GM12891 (cell line): ENCODE measurements around the gene TGFA.

Experiments
- DNase-seq: peaks from one replicate; pipeline ENCODE4 v3.0.0; 2011; ENCODE audit warnings: low spot score; ENCODE audit not compliant: insufficient read length
- FAIRE-seq: peaks from 2 replicates; lab custom pipeline; 2011; peaks lifted over from hg19 to GRCh38; lab: Jason Lieb, UNC
- PAX5 ChIP-seq: IDR thresholded peaks from 2 replicates; pipeline ENCODE4 v1.6.1; 2011; ENCODE audit warnings: low read length, moderate library complexity, mild to moderate bottlenecking; ENCODE audit not compliant: insufficient read depth, severe bottlenecking
- POLR2A ChIP-seq: IDR thresholded peaks from 2 replicates; pipeline ENCODE4 v1.6.1; 2011; ENCODE audit warnings: low read depth, low read length, control low read depth
- POLR2AphosphoS5 ChIP-seq: IDR thresholded peaks from 2 replicates; pipeline ENCODE4 v1.6.1; 2011; ENCODE audit warnings: low read depth, low read length, control low read depth
- POU2F2 ChIP-seq: IDR thresholded peaks from 2 replicates; pipeline ENCODE4 v1.6.1; 2011; ENCODE audit warnings: low read depth, mild to moderate bottlenecking, control low read depth, low read length, moderate library complexity
- SPI1 ChIP-seq: IDR thresholded peaks from 2 replicates; pipeline ENCODE4 v1.6.1; 2011; ENCODE audit warnings: low read depth, low read length, control low read depth
- TAF1 ChIP-seq: IDR thresholded peaks from 2 replicates; pipeline ENCODE4 v1.6.1; 2011; ENCODE audit warnings: low read depth, low read length, control low read depth

TGFA gene

GRCh38 chr2:70516596-70516995 is 37.0 kb downstream of the TGFA start:
- TF ChIP-seq SPI1 = peak; percentile 47; the same call in 1 of the 2 replicates
- TF ChIP-seq POU2F2 = peak; percentile 79; the same call in 1 of the 2 replicates
- no peak for TF ChIP-seq POLR2AphosphoS5
- DNase-seq = peak; percentile 51
- FAIRE-seq = peak; percentile 51

- FAIRE-seq (no peak), DNase-seq (no peak)
- TF ChIP-seq POLR2AphosphoS5 (no peak), POLR2A (no peak), PAX5 (no peak), SPI1 (no peak), POU2F2 (no peak), TAF1 (no peak)
Measured at GRCh38 chr2:70515938-70516337, 37.7 kb downstream of the TGFA start.

GRCh38 chr2:70514612-70515055 is 39.0 kb downstream of the TGFA start:
- DNase-seq (no peak), FAIRE-seq (no peak)
- no peak for TF ChIP-seq TAF1
- TF ChIP-seq POU2F2 = no peak
- no peak for TF ChIP-seq PAX5
- no peak for TF ChIP-seq SPI1
- no peak for TF ChIP-seq POLR2A
- TF ChIP-seq POLR2AphosphoS5 = no peak

- DNase-seq = no peak
- FAIRE-seq = no peak
- TF ChIP-seq SPI1 (no peak), POLR2AphosphoS5 (no peak), POLR2A (no peak), TAF1 (no peak), POU2F2 (no peak), PAX5 (no peak)
Measured at GRCh38 chr2:70513738-70514137, 39.9 kb downstream of the TGFA start.

- no peak for TF ChIP-seq POLR2AphosphoS5
- no peak for FAIRE-seq
- no peak for DNase-seq
Measured at GRCh38 chr2:70511971-70512729, 41.5 kb downstream of the TGFA start.

GRCh38 chr2:70510313-70510712 is 43.3 kb downstream of the TGFA start:
- DNase-seq = no peak
- no peak for FAIRE-seq
- no peak for TF ChIP-seq POU2F2
- no peak for TF ChIP-seq SPI1

GRCh38 chr2:70509565-70509964 is 44.1 kb downstream of the TGFA start:
- FAIRE-seq (no peak), DNase-seq (no peak)
- no peak for TF ChIP-seq POLR2A
- no peak for TF ChIP-seq POU2F2
- TF ChIP-seq TAF1 = no peak
- no peak for TF ChIP-seq PAX5
- no peak for TF ChIP-seq POLR2AphosphoS5
- no peak for TF ChIP-seq SPI1

GRCh38 chr2:70508711-70509462 is 44.7 kb downstream of the TGFA start:
- no peak for TF ChIP-seq SPI1
- TF ChIP-seq PAX5 = no peak
- no peak for TF ChIP-seq POLR2AphosphoS5
- no peak for TF ChIP-seq TAF1
- TF ChIP-seq POLR2A = no peak
- no peak for TF ChIP-seq POU2F2
- no peak for FAIRE-seq
- DNase-seq = no peak

GRCh38 chr2:70505613-70506391 is 47.8 kb downstream of the TGFA start:
- FAIRE-seq (no peak), DNase-seq (no peak)
- TF ChIP-seq POLR2AphosphoS5 = no peak

GRCh38 chr2:70504750-70505149 is 48.9 kb downstream of the TGFA start:
- TF ChIP-seq POLR2A = no peak
- no peak for TF ChIP-seq TAF1
- TF ChIP-seq PAX5 = no peak
- TF ChIP-seq POU2F2 = no peak
- no peak for TF ChIP-seq POLR2AphosphoS5
- no peak for TF ChIP-seq SPI1
- FAIRE-seq (no peak), DNase-seq (no peak)
